ENCODE data around the gene CTTNBP2NL.

DNA sequence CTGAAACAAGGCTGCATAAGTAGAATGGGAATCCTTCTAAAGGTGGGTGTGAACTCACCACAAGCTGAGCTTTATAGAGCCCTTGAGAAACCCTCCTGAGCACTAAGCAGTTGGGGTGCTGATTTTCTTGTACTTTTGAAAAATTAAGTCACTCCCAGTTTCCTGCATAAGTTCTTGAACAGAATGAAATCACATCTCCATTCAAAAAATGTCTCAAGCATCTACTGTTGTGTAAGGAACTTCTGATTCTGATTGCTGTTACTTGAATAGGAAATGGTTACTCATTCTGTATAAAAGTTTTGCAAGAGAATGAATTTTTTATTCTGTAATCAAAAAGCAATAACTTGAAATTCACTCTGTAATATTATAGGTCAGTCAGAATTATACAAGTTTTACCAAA lies 61.9 kb downstream of the CTTNBP2NL start:
- TF ChIP-seq EZH2 (IDR thresholded peaks at IDR 0.05; ENCODE audit: low read depth): no peak
- TF ChIP-seq, protein P1, sequence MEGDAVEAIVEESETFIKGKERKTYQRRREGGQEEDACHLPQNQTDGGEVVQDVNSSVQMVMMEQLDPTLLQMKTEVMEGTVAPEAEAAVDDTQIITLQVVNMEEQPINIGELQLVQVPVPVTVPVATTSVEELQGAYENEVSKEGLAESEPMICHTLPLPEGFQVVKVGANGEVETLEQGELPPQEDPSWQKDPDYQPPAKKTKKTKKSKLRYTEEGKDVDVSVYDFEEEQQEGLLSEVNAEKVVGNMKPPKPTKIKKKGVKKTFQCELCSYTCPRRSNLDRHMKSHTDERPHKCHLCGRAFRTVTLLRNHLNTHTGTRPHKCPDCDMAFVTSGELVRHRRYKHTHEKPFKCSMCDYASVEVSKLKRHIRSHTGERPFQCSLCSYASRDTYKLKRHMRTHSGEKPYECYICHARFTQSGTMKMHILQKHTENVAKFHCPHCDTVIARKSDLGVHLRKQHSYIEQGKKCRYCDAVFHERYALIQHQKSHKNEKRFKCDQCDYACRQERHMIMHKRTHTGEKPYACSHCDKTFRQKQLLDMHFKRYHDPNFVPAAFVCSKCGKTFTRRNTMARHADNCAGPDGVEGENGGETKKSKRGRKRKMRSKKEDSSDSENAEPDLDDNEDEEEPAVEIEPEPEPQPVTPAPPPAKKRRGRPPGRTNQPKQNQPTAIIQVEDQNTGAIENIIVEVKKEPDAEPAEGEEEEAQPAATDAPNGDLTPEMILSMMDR (conservative IDR thresholded peaks at IDR 0.05): no peak

Measured in PC-9 (cell line).